HCT116 (cell line): ENCODE data around the gene PPIL1. TPM values are rescaled to one million over a fixed set of nuclear protein-coding genes. Genes with fewer than 3 reads are reported as not detected.
"Not testable (repeated sequence)": the region's sequence is repeated elsewhere in the genome, so short reads cannot be mapped to it uniquely, and the experiment has no call there.

Source experiments
- ATAC-seq: fragments of 200-7000 bp; cut with Tn5 transposase; 2 replicates; pipeline ENCODE4 v1.9.1; 2020; ENCODE audit warnings: mild to moderate bottlenecking, moderate library complexity
- BruUV-seq: library from RNA; stranded (reverse); fragments of 400-500 nt; replicated peaks from 2 replicates; lab custom pipeline; 2021; lab: Mats Ljungman, UMichigan
- CTCF ChIA-PET: fragments of 300-600 bp; sonication (Branson Sonifier 250); formaldehyde crosslinking; loops from one replicate; lab custom pipeline; 2021; ENCODE audit warnings: antibody characterized with exemption; lab: Charles Lee
- POLR2A ChIA-PET: fragments of 300-600, 350-600 bp; sonication (Branson Sonifier 250); formaldehyde crosslinking; loops from one replicate; lab custom pipeline; 2021; ENCODE audit warnings: antibody characterized with exemption; lab: Charles Lee
- RAD21 ChIA-PET, 2 experiments: fragments of 300-600 bp; sonication (Branson Sonifier 250); formaldehyde crosslinking; loops; one replicate each; lab custom pipeline; 2023; ENCODE audit warnings: low total read pairs in 2 of 2; ENCODE audit not compliant: uncharacterized antibody in 2 of 2, unreplicated experiment in 2 of 2, low non-redundant PET in 1 of 2; lab: Charles Lee
- DNase-seq: peaks from one replicate; pipeline ENCODE4 v3.0.0-alpha.2; 2010; ENCODE audit warnings: low read depth, low spot score
- H2AFZ ChIP-seq: fragments of 200-600 bp; shearing (Covaris generic), sonication (generic); 2 replicates; pipeline ENCODE4 v1.6.1; 2017; ENCODE audit warnings: low read depth, mixed run types, mixed read lengths, antibody characterized with exemption, low read length; ENCODE audit not compliant: poor library complexity, severe bottlenecking
- H3K27ac ChIP-seq: 2 replicates; pipeline ENCODE4 v1.5.1; 2012; ENCODE audit warnings: low read depth, low read length
- H3K27me3 ChIP-seq: fragments of 200-600 bp; sonication (generic); 2 replicates; pipeline ENCODE4 v1.6.1; 2016; ENCODE audit warnings: mixed run types, low read length, mixed read lengths; ENCODE audit not compliant: insufficient read depth
- H3K36me3 ChIP-seq, 2 experiments: fragments of 200-500 bp in 1 of 2; fragments of 200-600 bp in 1 of 2; sonication (Bioruptor generic) in 1 of 2; sonication (generic) in 1 of 2; 2 replicates each; pipeline versions ENCODE4 v1.5.1 to v1.6.1; 2014 to 2016; ENCODE audit warnings: low read length in 2 of 2, inconsistent platforms in 1 of 2, mixed read lengths in 1 of 2, mixed run types in 1 of 2; ENCODE audit not compliant: insufficient read depth in 2 of 2, control insufficient read depth in 1 of 2
- H3K4me1 ChIP-seq, 2 experiments: fragments of 200-600 bp in 1 of 2; sonication (generic) in 1 of 2; 2 replicates each; pipeline versions ENCODE4 v1.5.1 to v1.6.1; 2012 to 2017; ENCODE audit warnings: low read length in 2 of 2, inconsistent platforms in 1 of 2, mild to moderate bottlenecking in 1 of 2, mixed read lengths in 1 of 2, mixed run types in 1 of 2, moderate library complexity in 1 of 2; ENCODE audit not compliant: insufficient read depth in 2 of 2, control insufficient read depth in 1 of 2
- H3K4me2 ChIP-seq: fragments of 200-600 bp; sonication (generic); 2 replicates; pipeline ENCODE4 v1.6.1; 2017; ENCODE audit warnings: mixed run types, low read length, mixed read lengths
- H3K4me3 ChIP-seq, 2 experiments: fragments of 200-600 bp in 1 of 2; sonication (generic) in 1 of 2; replicated peaks in 1 of 2; 2 replicates each; pipeline ENCODE4 v1.5.1; 2011 to 2016; ENCODE audit warnings: low read length in 2 of 2, control low read depth in 1 of 2, low read depth in 1 of 2, mild to moderate bottlenecking in 1 of 2, mixed read lengths in 1 of 2, mixed run types in 1 of 2
- H3K79me2 ChIP-seq: fragments of 200-600 bp; sonication (generic); 2 replicates; pipeline ENCODE4 v1.6.1; 2017; ENCODE audit warnings: mild to moderate bottlenecking, mixed run types, low read length, moderate library complexity, mixed read lengths; ENCODE audit not compliant: insufficient read depth
- H3K9ac ChIP-seq: fragments of 200-600 bp; sonication (generic); 2 replicates; pipeline ENCODE4 v1.6.1; 2016; ENCODE audit warnings: low read length, mixed read lengths
- H3K9me2 ChIP-seq: fragments of 200-600 bp; sonication (generic), shearing (Covaris generic); 2 replicates; pipeline ENCODE4 v1.6.1; 2017; ENCODE audit warnings: mixed run types, mild to moderate bottlenecking, moderate library complexity; ENCODE audit not compliant: insufficient read depth
- H3K9me3 ChIP-seq, 2 experiments: fragments of 200-500 bp in 1 of 2; fragments of 200-600 bp in 1 of 2; sonication (Bioruptor generic) in 1 of 2; sonication (generic) in 1 of 2; 2 replicates each; pipeline ENCODE4 v1.6.1; 2014 to 2017; ENCODE audit warnings: low read length in 2 of 2, mixed read lengths in 2 of 2, inconsistent platforms in 1 of 2, low read depth in 1 of 2, mild to moderate bottlenecking in 1 of 2, mixed run types in 1 of 2, moderate library complexity in 1 of 2; ENCODE audit not compliant: control insufficient read depth in 1 of 2, insufficient read depth in 1 of 2
- H4K20me1 ChIP-seq: fragments of 200-600 bp; sonication (generic), shearing (Covaris generic); 2 replicates; pipeline ENCODE4 v1.6.1; 2017; ENCODE audit warnings: mixed run types, mild to moderate bottlenecking, moderate library complexity; ENCODE audit not compliant: insufficient read depth
- EGR1 ChIP-seq: IDR thresholded peaks from 2 replicates; pipeline ENCODE4 v1.6.1; 2012; ENCODE audit warnings: low read depth
- EZH2 ChIP-seq: fragments of 200-600 bp; sonication (generic); IDR thresholded peaks from 2 replicates; pipeline ENCODE4 v1.6.1; 2017; ENCODE audit warnings: antibody characterized with exemption, mixed run types
- EZH2phosphoT487 ChIP-seq: fragments of 200-600 bp; IDR thresholded peaks from 2 replicates; pipeline ENCODE4 v1.6.1; 2018; ENCODE audit warnings: antibody characterized with exemption, borderline replicate concordance
- FOSL1 ChIP-seq: IDR thresholded peaks from 2 replicates; pipeline ENCODE4 v1.6.1; 2012; ENCODE audit warnings: low read depth
- JUND ChIP-seq: IDR thresholded peaks from 2 replicates; pipeline ENCODE4 v1.6.1; 2012
- POLR2A ChIP-seq: IDR thresholded peaks from 2 replicates; pipeline ENCODE4 v1.7.0; 2011; ENCODE audit warnings: borderline replicate concordance; ENCODE audit not compliant: insufficient read depth, insufficient read length; ENCODE audit errors: extremely low read depth
- SRF ChIP-seq: IDR thresholded peaks from 2 replicates; pipeline ENCODE4 v1.6.1; 2012; ENCODE audit warnings: low read depth
- intact Hi-C: fragments of 100-400 bp; cut with micrococcal nuclease; formaldehyde crosslinking; loops from 2 replicates; pipeline ENCODE4 v1.10.0; 2022
- total RNA-seq: library from RNA; stranded (reverse); gene quantifications from one replicate; pipeline ENCODE4 v1.2.1, GENCODE V29; 2021; ENCODE audit not compliant: unreplicated experiment

Gene PPIL1
- total RNA-seq, 1 experiment from 2014 or later, result 42.0 TPM

DNA sequence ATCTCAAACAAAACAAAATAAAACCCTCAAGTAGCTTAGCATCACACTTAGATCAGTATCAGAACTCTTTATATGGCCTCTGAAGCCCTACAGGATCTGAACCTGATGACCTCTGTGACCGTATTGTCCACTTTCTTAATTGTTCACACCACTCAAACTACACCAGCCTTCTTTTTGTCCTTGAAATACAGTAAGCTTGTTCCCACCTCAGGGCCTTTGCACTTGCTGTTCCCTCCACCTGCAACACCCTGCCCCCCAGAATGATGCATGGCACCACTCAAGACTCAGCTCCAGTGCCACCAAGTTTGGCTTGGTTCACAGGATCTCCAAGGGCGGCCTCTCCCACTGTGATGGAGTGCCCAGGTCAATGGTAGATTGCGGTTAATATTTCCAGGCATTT, 61.1 kb downstream of the PPIL1 start:
- ChIA-PET POLR2A (no interaction called here), RAD21 (interaction anchor here in 1 of 2 experiments (0.6 kb wide), 1 partner anchor 204 kb away, joined by 6 read pairs; no protein-coding TSS in a partner anchor), CTCF (no interaction called here)
- intact Hi-C loops, result no loop called here
- TF ChIP-seq FOSL1 (no peak), EGR1 (no peak), JUND (no peak), EZH2 (no peak), POLR2A (no peak), EZH2phosphoT487 (no peak), SRF (no peak)
- Histone ChIP-seq H3K9me3 (no peaks in the 10 kb centered on the region), H4K20me1 (no peaks in the 10 kb centered on the region), H2AFZ (no peak overlapping the region), H3K4me1 (no peaks in the 10 kb centered on the region), H3K79me2 (no peaks in the 10 kb centered on the region), H3K4me2 (no peak overlapping the region), H3K4me3 (no peak overlapping the region), H3K9ac (no peak overlapping the region), H3K9me2 (no peaks in the 10 kb centered on the region), H3K27me3 (no peaks in the 10 kb centered on the region), H3K36me3 (no peaks in the 10 kb centered on the region), H3K27ac (no peak overlapping the region)
- ATAC-seq, result no peak
- no peak for DNase-seq
- BruUV-seq, result no TSS peak

DNA sequence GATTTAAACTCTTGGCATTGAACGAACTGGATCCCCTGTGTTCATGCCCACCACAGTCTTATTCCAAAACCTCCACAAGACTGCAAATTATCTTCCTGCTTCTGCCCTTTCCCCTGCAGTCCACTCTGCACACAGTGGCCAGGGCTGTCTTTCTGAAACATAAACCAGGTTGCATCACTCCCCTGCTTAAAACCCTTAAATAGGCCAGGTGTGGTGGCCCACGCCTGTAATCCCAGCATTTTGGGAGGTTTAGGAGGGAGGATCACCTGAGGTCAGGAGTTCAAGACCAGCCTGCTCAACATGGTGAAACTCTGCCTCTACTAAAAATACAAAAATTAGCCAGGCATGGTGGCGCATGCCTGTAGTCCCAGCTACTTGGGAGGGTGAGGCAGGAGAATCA, 61.6 kb downstream of the PPIL1 start:
- H2AFZ ChIP-seq, BruUV-seq, H4K20me1 ChIP-seq, H3K79me2 ChIP-seq, H3K27ac ChIP-seq, CTCF ChIA-PET, ATAC-seq, intact Hi-C loops, RAD21 ChIA-PET, H3K27me3 ChIP-seq, DNase-seq, H3K9me2 ChIP-seq, H3K4me1 ChIP-seq, H3K9ac ChIP-seq, POLR2A ChIA-PET, H3K4me3 ChIP-seq, H3K9me3 ChIP-seq, H3K4me2 ChIP-seq, H3K36me3 ChIP-seq: not testable (repeated sequence)
